ENCODE results near the gene NBAS.
A peak's percentile ranks its signal among the peaks of the same experiment; 100 is the strongest.
"Not testable (repeated sequence)": the region's sequence is repeated elsewhere in the genome, so short reads cannot be mapped to it uniquely, and the experiment has no call there.

Gene NBAS

GRCh38 chr2:15250946-15251345 is 310.2 kb downstream of the NBAS start:
- not testable (repeated sequence) for DNase-seq

- no peak for DNase-seq
Observed at GRCh38 chr2:15246870-15247269, 314.3 kb downstream of the NBAS start.

- peak; percentile 16 to 78 for DNase-seq
Observed at GRCh38 chr2:15243762-15244161, 317.4 kb downstream of the NBAS start.

GRCh38 chr2:15242936-15243461 is 318.1 kb downstream of the NBAS start:
- peak; percentile 78 to 94 for DNase-seq

- no peak for DNase-seq
Observed at GRCh38 chr2:15241929-15242328, 319.2 kb downstream of the NBAS start.

GRCh38 chr2:15241201-15241600 is 319.9 kb downstream of the NBAS start:
- DNase-seq, result no peak

- no peak for DNase-seq
Observed at GRCh38 chr2:15238028-15238427, 323.1 kb downstream of the NBAS start.

GRCh38 chr2:15230599-15231192 is 330.4 kb downstream of the NBAS start:
- no peak for DNase-seq

- DNase-seq, result no peak
Observed at GRCh38 chr2:15226661-15227060, 334.5 kb downstream of the NBAS start.

- DNase-seq, result no peak
Observed at GRCh38 chr2:15225131-15225530, 336.0 kb downstream of the NBAS start.

- no peak for DNase-seq
Observed at GRCh38 chr2:15224641-15225040, 336.5 kb downstream of the NBAS start.

GRCh38 chr2:15223887-15224286 is 337.2 kb downstream of the NBAS start:
- no peak for DNase-seq

GRCh38 chr2:15222856-15223255 is 338.3 kb downstream of the NBAS start:
- DNase-seq, result no peak

GRCh38 chr2:15220603-15221002 is 340.5 kb downstream of the NBAS start:
- no peak for DNase-seq

- DNase-seq, result no peak
Observed at GRCh38 chr2:15218423-15219086, 342.6 kb downstream of the NBAS start.

- DNase-seq, result no peak
Observed at GRCh38 chr2:15212249-15212648, 348.9 kb downstream of the NBAS start.

- not testable (repeated sequence) for DNase-seq
Observed at GRCh38 chr2:15210542-15210941, 350.6 kb downstream of the NBAS start.

GRCh38 chr2:15206419-15206818 is 354.7 kb downstream of the NBAS start:
- DNase-seq, result no peak

GRCh38 chr2:15205562-15205961 is 355.6 kb downstream of the NBAS start:
- no peak for DNase-seq

GRCh38 chr2:15201009-15201408 is 360.1 kb downstream of the NBAS start:
- DNase-seq, result no peak

GRCh38 chr2:15200581-15200980 is 360.6 kb downstream of the NBAS start:
- DNase-seq, result no peak

- DNase-seq, result no peak
Observed at GRCh38 chr2:15198051-15198450, 363.1 kb downstream of the NBAS start.

- no peak for DNase-seq
Observed at GRCh38 chr2:15195813-15196212, 365.3 kb downstream of the NBAS start.

- DNase-seq, result no peak
Observed at GRCh38 chr2:15191789-15192188, 369.3 kb downstream of the NBAS start.

- peak in 1 of 2 experiments; percentile 16 for DNase-seq
Observed at GRCh38 chr2:15189216-15189615, 371.9 kb downstream of the NBAS start.

Data from NCI-H524 (cell line).